Ovary (tissue), 3 donors: ENCODE data around the gene GRM5.
"Not testable (repeated sequence)": the region's sequence is repeated elsewhere in the genome, so short reads cannot be mapped to it uniquely, and the experiment has no call there.

Experiments
- CTCF ChIP-seq, 3 donors: fragments of 450-650 bp in 2 of 3; fragments of 200-600 bp in 1 of 3; IDR thresholded peaks; one replicate each; pipeline versions ENCODE4 v1.5.1 to v1.8.0; 2016 to 2022; ENCODE audit warnings: antibody characterized with exemption in 3 of 3, mild to moderate bottlenecking in 1 of 3
- EP300 ChIP-seq: sonication (generic); formaldehyde crosslinking; IDR thresholded peaks from one replicate; pipeline ENCODE4 v1.6.1; 2017; ENCODE audit warnings: antibody characterized with exemption
- POLR2A ChIP-seq: fragments of 450-650 bp; IDR thresholded peaks from one replicate; pipeline ENCODE4 v1.6.1; 2017; ENCODE audit warnings: antibody characterized with exemption, mild to moderate bottlenecking, moderate library complexity
- donor health status: DM: no; HTN: no; CAD: no.

GRCh38 chr11:88959857-88960256 is 105.9 kb downstream of the GRM5 start:
- TF ChIP-seq CTCF (IDR thresholded peaks at IDR 0.05); POLR2A; EP300: not testable (repeated sequence)
